Keratinocyte (primary cell): Measurements from ENCODE around the gene TCEANC2.

Source experiments
- CTCF ChIP-seq, 3 experiments: IDR thresholded peaks in 1 of 3; conservative IDR thresholded peaks in 1 of 3; optimal IDR thresholded peaks in 1 of 3; 2 replicates in 2 of 3; 3 replicates in 1 of 3; pipeline versions ENCODE3 to v1.5.1; 2011; ENCODE audit warnings: low read length in 3 of 3, mild to moderate bottlenecking in 3 of 3, moderate library complexity in 2 of 3, control low read depth in 1 of 3, inconsistent platforms in 1 of 3; ENCODE audit not compliant: insufficient read depth in 2 of 3; ENCODE audit errors: extremely low read depth in 1 of 3
- EZH2 ChIP-seq: IDR thresholded peaks from one replicate; pipeline ENCODE4 v1.6.1; 2012; ENCODE audit warnings: inconsistent platforms, mild to moderate bottlenecking, low read length, moderate library complexity

GRCh38 chr1:54124472-54124871 is 71.1 kb downstream of the TCEANC2 start:
- no peak for TF ChIP-seq EZH2
- no peak for TF ChIP-seq CTCF (optimal IDR thresholded peaks at IDR 0.05 in 1 of 3, IDR thresholded peaks at IDR 0.05 in 1 of 3, conservative IDR thresholded peaks at IDR 0.05 in 1 of 3; ENCODE audit: extremely low read depth in 1 of 3, insufficient read depth in 2 of 3, low read length in 3 of 3)
